ELF-1 (cell line): ENCODE data around the gene AIFM2.

Experiments
- DNase-seq: peaks from one replicate; pipeline ENCODE4 v3.0.0-alpha.2; 2016; ENCODE audit warnings: low read depth, low spot score

AIFM2 gene

DNA sequence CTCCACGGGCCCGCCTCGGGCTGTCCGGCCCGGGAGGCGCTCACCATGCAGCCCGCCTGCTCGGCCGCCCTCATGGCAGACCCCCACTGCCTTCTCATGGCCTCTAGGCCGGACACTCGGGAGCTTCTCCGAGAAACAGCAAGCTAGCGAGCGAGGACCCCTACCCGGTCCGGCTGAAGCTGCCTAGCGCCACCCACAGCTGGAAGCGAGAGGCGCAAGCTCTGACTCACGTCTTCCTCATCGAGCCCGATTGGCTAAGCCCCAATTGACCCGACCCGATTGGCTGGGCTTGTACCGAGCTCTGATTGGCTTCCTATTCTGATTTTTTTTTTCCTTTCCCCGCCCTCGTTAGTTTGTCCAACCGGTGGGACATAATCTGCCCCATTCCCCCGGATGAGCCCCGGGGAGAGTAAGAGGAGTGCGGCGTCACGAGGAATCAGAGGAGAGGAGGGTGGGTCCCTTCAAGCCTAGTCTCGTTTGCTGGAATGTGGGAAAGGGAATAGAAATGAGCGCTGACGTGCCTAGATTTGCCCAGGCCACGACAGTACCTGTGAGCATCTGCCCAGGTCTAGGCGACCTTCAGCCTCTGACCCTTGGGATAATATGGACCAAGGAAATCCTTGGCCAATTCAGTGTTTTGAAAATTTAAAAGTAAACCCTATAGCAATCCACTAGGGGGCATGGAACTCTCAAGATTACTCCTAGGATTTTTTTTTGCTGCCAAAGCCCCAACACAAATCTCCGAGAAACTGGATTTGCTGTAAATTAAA, 14.0 kb upstream of the AIFM2 start, which contains the start of gene TYSND1:
TYSND1 (minus strand) TSS at position 212 of the 770 bp plus-strand sequence; CDS start at position 98, 114 bp downstream.
- peak; percentile 99 for DNase-seq

DNA sequence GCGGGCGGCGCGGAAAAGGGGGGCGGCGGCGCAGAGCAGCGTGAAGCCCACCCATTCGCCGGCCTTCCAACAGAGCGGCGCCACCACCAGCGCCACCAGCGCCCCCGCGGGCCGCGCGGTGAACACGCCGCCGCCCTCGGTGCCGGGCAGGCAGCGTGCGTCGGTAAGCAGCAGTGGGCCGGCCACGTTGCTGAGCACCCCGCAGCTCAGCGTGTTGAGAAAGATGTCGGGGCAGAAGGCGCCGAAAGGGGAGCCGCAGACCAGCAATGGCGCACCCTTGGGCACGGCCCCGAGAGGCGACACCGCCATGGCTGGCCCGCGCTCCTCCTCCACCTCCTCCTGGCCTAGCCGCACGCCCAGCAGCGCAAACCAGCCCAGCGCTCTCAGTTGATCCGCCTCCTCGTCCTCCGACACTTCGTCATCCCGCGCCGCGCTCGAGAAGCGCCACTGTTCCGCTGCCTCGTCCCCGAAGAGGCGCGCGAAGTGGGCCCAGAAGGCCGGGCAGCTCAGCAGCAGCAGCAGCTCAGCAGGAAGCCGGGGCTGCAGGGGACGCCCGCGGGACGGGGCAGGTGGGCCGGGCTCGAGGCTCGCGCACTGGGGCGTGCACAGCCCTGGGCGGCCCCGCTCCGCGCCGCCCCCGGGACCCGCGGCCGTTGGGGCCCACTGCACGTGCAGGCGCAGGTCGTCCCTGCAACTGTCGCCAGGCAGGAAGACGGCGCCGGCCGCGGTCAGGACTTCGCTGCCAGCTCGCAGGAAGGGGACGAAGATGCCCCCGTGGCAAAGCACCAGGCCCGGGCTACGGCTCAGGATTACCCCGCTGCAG, 13.3 kb upstream of the AIFM2 start:
- DNase-seq: peak; percentile 80

DNA sequence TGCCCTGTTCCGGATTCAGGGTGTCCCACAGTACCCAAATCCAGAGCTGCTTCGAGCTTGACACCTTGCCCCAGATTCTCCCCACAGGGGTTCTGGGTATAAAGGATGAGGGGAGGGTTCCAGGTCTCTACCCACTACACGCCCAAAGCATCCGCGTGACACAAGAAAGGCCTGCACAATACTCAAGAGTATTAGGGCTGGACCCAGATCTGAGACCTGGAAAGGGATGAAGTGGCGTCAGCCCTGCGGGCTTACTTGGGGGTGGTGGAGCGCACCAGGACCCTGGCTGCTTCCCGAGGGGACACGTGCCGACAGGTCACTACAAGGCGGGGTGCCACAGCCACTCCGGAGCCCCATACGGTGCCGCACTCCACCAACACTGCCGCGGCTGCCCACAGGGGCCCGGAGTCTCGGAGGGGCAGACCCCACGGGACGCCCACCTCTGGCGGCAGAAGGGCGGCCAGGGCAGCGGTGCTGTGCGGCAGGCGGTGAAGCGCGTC, 12.6 kb upstream of the AIFM2 start:
- DNase-seq: peak; percentile 26

DNA sequence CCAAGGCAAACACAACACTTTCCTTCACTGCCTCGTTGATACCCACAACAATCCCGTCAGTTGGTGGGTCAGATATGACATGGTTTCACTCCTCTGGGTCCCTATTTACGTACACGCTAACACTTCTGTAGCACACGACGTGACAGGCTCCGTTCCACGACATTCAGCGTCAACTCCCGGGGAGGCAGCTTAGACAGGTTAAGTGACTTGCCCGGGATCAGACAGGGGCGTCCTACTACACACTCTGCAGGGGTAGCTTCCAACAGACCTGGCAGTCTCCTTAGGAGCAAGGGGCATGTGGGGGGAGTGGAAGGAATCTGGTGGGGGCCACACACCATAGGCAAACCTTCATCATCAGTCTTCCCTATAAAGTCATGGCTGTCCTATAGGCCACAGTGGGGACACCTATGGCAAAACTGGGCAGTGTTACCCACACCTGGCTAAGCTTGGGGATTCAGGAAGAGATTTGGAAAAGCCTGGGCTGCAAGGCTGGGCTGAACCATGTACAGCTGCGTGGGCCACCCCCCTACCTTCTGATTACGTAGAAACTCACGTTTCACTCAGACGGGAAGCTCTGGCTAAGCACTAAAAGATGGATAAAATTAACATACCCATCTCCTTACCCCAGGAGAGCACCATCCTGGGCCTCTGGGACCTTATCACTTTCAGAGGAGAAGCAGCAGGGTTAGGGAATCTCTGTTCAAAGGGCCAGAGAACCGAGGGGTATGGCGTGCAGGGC, 11.9 kb upstream of the AIFM2 start:
- DNase-seq: no peak

DNA sequence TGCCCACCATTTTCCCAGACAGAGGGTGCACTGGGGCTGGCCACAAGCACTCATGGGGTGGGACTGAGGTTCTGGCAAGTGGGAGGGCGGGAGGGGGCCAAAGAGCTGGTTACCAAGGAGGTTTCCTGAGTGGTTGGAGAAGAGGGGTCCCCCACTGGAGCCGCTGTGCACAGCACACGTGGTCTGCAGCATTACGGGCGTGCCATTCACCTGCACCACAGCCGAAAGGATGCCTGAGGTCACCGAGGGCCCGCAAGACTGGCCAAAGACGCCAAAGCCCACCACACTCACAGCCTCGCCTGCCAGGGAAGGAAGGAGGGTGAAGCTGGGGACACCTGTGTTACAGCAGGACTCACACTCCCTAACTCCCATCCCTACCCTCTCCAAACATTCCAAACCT, 9.9 kb upstream of the AIFM2 start:
- DNase-seq: no peak

DNA sequence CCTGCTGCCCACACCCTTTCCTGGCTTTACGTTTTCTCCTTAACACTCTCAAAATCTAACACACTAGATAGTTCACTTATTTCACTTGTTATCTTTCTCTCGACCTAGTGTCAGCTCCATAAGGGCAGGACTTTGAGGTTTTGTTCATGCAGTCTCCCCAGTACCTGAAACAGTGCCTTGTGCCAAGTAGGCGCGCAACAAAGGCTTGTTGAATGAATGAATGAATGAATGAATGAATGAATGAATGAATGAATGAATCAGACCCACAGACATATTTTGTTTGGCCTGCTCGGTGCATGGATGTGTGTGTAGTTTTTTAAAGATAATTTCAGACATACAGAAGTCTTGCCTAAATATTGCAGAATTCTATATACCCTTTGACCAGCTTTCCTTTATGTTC, 7.7 kb upstream of the AIFM2 start:
- DNase-seq: no peak

DNA sequence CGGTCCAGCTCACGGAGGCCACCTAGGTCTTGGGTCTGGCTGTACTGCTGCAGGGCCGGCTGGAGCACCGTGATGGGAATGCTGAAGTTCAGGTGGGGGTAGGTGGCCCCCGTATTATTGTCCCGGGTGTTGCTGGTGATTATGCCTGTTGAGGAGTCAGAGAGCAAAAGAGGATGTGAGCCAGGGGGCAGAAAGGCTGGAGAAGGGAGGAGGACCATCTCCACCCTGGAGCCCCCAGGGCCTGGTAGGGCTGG, 7.3 kb upstream of the AIFM2 start:
- no peak for DNase-seq

DNA sequence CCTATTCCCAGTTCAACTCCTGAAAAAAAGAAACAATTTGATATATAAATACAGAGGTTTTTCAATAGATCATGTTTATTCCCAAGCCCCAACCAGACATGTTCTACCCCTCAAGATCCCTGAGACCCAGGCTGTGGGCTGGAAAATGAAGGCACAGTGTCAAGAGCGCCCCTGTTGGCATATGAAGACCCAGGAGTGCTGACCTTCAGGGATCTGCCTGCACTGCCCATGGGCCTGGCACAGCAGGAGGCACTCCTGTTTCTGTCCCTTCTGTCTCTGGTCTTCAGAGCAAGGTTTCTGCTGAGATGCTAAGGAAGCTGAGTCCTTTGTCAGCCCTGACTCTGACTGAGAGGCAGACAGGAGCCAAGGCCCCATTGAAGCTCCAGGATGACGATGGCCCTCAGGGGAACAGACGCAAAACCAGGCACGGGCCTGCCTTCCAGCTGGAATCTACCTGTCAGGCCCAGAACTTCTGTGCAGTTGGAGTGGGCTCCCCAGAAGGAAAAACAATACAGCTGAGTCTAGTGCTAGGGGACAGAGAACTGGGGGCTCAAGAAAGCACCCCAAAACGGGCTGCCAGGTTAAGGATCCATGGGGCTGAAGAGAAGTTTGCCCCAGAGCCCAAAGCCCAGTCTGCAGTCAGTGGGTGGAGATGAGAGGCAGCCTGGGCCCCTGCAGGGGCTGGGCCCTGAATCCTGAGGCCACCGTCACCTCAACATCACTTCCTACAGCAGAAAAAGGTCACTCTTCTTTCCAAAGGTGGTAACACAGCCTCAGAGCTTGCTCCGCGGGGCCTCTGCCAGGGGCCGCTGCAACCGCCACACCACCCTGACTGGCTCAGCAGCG, 6.7 kb upstream of the AIFM2 start:
- DNase-seq: peak; percentile 66

DNA sequence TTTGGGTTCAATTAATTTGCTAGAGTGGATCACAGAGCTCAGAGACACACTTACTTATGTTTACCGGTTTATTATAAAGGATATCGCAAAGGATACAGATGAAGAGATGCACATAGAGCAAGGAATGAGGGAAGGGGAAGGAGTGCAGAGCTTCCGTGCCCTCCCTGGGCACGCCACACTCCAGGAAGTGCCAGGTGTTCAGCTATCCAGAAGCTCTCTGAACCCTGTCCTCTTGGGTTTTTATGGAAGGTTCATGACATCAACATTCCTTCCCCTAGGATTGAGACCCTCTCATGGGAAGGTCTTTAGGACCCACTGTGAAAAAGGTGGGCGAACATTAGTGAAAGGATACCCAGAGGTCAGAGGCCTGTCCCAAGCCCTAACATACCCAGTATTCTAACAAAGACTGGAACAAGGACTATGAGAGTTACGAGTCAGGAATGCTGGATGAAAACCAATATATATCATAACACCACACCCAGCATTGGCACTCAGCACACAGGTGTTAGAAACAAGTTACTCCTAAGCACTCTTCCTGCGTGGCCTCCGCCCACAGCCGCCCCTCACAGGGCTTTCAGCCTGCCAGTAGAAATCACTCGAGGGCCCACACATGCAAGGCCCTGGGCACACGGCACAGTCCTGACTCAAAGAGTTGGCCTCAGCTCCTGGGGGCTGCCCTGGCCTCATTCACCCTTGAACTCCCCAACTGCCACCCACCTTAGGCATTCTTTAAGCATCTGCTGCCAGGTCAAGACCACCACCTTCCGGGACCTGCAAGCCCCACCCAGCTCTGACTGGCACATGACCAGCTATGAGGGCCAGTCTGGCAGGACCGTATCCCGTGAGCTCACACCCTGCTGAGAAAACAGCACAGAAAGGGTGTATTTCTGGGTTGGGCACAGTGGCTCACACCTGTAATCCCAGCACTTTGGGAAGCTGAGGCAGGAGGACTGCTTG, 5.6 kb upstream of the AIFM2 start:
- DNase-seq: no peak

DNA sequence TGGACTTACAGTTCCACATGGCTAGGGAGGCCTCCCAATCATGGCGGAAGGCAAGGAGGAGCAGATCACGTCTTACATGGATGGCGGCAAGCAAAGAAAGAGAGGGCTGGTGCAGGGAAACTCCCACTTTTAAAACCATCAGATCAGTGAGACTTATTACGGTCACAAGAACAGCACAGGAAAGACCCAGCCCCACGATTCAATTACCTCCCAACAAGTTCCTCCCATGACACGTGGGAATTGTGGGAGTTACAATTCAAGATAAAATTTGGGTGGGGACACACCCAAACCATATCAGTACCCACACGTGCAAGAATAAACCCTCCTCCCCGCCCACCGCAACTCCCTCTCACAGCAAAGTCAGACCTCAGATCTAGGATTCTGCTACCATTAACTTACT, 4.5 kb upstream of the AIFM2 start:
- no peak for DNase-seq

DNA sequence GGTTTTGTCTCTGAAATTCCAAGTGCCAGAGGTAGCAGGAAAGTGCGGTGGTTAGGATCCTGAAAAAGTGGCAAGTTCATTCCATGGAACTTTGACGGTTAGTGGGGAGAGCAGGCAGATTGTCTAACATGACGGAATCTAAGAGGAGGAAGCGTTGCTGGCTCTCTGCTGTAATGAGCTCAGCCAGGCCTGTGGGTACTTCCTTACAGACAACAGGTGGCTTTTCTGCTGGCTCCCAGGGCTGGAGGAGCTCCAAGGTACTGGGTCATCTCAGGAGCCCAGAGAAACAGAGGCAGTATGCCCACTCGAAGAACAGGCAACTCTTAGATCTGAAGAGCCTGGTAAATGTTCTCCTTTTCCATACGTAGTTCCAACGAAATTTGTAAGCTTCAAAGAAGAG, 3.1 kb upstream of the AIFM2 start:
- DNase-seq: no peak

DNA sequence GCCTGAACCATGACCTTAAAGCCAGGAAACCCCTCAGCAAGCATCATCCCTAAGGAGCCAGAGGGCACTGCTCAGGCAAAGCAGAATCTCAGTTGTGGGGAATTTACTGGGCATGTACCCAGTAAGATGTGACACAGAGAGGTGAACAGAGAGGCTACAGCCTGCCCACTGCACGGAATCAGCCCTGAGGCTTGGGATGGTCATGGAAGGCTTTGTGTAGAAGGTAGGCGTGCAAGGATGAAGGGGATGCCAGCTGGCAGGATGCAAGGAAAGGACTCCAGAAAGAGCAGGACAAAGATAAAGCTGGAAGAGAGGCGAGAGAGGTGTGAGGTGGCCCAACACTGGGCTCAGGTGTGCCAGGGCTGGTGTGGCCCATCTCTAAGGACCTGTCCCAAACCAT, 2.4 kb upstream of the AIFM2 start:
- no peak for DNase-seq

DNA sequence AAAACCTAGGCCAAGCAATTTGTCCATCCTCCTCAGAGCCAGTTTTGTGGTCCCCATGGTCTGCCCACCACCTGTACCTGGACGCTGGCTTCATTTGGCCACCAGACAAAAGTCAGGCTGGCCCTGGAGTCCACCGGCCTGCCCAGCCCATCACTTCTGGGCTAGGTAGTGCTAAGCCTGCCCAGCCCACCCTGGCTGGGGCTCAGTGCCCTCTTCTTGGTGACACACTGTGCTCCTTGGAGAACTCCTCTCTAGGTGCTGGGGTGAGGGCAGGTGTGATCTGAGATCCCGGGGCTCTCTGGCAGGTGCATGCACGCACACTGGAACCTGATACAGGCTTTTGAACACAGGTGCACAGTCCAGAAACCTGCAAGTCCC, 1.1 kb downstream of the AIFM2 start:
- DNase-seq: no peak

DNA sequence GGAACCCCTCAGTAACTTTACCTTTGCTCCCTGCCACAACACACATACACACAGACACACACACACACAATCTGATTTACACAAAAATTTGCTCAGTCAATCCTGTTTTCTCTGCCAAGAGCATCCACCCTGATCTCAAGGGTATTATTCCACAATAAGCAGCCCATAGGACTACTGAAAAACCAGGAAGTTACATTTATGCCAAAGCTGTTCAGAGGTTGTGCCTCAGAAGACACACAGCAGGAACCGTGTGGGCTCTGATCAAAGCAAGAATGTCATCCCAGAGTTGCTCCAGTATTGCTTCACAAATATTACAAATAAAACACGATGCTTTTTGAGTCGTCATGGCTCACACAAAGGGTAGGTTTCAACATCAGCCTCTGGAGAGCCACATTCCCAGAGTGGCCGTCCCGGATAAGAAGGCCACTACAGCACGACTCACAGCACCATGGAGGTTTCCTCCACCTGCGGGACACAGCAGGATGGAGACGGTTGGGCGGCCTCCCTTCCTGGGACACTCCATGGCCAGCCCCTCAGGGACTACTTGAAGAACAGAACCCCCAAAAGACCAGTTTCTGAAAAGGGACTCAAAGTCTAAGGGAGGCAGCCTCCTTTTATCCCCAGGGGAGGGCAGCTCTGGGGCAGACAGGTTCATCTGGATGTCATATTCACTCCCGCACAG, 1.6 kb downstream of the AIFM2 start:
- no peak for DNase-seq

DNA sequence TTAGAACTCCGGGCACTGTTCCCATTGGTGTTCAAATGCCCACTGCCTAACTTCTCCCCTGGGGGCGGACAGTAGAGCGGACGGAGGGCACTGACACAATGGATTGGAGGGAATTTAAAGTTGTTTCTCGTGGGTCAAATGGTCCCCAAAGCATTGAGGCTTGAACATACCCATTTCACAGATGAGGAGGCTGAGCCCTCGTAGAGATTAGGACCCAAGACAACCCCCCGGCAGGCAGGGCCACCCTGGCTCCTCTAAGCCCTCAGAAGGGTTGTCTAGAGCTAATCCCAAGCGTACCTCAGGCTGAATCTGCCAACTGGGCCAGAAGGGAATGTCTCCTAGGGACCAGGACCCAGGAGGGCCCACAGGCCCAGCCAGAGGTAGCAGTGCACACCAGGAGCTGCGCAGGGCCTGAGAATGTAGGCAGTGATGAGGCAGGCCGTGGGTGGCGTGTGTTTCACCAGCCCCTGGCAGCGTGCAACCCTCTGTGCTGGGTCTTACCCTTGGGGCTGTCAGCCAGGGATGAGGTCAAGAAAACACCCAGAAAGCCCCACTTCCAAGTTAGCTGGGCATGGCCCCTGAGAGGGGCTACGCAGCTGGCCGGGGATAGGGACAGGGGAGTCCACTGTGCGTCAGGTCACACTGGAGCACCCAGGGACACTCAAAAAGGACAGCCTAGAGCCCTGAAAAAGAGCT, 5.8 kb downstream of the AIFM2 start:
- DNase-seq: no peak

DNA sequence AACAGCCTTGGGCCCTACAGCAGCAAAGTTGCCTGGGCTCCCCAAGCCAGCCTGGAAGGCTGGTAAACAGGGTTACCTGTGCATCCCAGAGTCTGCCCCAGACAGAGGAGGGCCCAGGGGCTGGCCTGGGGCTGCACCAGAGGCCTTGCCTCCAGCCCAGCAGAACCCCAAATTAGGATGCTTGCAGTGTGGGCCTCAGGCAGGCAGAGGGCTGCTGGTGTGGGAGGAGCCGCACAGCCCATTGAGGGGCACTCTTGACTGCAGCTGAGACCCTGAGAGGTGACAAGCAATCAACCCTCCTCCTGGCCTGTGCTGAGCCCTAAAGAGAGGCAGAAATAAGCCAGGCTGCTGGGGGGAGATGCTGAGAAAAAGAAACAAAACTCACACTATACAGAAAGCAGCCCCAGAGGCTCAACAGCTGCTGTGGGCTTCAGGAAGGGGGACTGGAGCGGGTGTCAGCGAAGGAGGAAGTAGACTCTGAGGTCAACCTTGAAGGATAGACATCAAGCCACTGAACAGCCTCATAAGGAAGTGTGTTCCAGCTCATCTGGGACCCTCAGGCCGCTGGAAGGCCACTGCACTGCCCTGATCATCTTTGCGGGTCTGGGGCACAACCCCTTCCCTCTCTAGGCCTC, 6.6 kb downstream of the AIFM2 start:
- DNase-seq: no peak

DNA sequence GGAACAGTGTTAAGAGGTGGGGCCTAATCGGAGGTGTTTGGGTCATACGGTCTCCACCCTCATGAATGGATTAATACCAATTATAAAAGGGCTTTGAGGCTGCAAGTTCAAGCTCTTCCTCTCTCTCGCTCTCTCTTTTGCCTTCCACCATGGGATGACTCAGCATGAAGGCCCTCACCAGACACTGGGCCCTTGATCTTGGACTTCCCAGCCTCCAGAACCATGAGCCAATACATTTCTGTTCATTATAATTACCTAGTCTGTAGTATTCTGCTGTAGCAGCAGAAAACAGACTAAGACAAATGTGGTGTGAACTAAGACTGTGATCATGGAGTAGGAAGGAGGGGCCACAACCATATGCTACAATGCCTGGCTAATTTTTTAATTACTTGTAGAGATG, 7.7 kb downstream of the AIFM2 start:
- DNase-seq: no peak

DNA sequence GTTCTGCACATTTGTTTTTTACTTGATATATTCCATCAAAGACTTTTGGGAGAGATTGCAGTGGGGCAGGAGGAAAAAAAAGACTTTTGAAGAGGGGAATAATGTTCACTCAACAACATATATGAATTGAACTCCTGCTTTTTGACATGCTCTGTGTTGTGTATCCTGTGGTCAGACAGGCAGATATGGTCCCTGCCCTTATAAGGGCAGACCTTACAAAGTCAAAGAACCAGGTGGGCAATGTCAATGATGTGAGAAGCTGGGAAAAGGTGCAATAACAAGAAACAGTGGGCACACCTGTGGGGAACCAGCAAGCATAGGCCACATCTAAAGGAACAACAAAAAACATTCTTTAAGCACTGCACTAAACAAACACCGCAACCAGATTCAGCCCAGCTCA, 8.2 kb downstream of the AIFM2 start:
- no peak for DNase-seq

DNA sequence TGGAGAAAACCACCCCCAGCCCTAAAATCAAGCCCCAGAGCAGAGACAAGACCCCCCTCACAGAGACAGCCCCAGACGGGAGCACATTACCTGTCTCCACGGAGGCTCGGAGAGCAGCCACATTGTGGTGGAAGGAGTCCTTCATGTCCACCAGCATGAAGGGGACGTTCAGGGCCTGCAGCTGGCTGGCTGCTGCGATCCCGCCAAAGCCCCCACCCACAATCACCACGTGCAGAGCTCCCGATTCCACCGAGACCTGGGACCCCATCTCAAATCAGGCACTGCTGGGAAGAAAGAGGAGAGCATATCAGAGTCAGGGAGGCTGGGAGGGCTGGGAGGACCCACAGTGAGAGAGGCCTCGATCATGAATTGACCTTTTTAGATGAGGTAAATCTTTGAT, 8.8 kb downstream of the AIFM2 start:
- no peak for DNase-seq
